AG04449 (cell line): ENCODE data around the gene SWSAP1.
"Not testable (repeated sequence)": the region's sequence is repeated elsewhere in the genome, so short reads cannot be mapped to it uniquely, and the experiment has no call there.

Experiments used
- CTCF ChIA-PET: fragments of 350-600 bp; formaldehyde crosslinking; extraction: SDS; loops from one replicate; lab custom pipeline; 2021; ENCODE audit warnings: antibody characterized with exemption; lab: Yijun Ruan, JAX
- POLR2A ChIA-PET: fragments of 400-600, 350-600 bp; formaldehyde crosslinking; extraction: SDS; loops from one replicate; lab custom pipeline; 2020; ENCODE audit warnings: antibody characterized with exemption, inconsistent platforms; lab: Yijun Ruan, JAX
- DNase-seq: peaks from one replicate; pipeline ENCODE4 v3.0.0-alpha.2; 2010; ENCODE audit warnings: low read depth, low spot score
- H3K4me3 ChIP-seq: 2 replicates; pipeline ENCODE4 v1.5.1; 2011; ENCODE audit warnings: low read depth, mild to moderate bottlenecking, control low read depth, low read length
- TF ChIP-seq, protein P1 (sequence below): IDR thresholded peaks from one replicate; pipeline ENCODE4 v1.5.1; 2011; ENCODE audit warnings: mild to moderate bottlenecking, moderate library complexity, low read length, control low read depth, inconsistent platforms; ENCODE audit not compliant: insufficient read depth; ENCODE audit errors: missing control alignments

SWSAP1 gene

DNA sequence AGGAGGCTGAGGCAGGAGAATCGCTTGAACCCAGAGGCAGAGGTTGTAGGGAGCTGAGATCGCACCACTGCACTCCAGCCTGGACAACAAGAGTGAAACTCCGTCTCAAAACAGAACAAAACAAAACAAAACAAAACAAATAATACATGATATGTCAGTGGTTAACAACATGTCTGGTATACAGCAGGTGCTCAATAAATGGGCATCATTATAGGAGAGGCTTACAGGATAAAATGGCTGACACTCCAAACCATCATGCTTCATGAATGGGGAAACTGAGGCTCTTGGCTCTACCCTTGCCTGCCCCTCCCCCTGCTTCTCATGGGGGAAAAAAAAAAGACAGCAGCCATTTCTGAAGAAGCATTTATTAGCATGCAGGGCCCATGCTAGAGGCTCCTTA is 32.0 kb upstream of the SWSAP1 start:
- ChIA-PET CTCF (no interaction called here), POLR2A (no interaction called here)
- TF ChIP-seq, protein P1, sequence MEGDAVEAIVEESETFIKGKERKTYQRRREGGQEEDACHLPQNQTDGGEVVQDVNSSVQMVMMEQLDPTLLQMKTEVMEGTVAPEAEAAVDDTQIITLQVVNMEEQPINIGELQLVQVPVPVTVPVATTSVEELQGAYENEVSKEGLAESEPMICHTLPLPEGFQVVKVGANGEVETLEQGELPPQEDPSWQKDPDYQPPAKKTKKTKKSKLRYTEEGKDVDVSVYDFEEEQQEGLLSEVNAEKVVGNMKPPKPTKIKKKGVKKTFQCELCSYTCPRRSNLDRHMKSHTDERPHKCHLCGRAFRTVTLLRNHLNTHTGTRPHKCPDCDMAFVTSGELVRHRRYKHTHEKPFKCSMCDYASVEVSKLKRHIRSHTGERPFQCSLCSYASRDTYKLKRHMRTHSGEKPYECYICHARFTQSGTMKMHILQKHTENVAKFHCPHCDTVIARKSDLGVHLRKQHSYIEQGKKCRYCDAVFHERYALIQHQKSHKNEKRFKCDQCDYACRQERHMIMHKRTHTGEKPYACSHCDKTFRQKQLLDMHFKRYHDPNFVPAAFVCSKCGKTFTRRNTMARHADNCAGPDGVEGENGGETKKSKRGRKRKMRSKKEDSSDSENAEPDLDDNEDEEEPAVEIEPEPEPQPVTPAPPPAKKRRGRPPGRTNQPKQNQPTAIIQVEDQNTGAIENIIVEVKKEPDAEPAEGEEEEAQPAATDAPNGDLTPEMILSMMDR = no peak
- H3K4me3 ChIP-seq = no peak overlapping the region
- no peak for DNase-seq

DNA sequence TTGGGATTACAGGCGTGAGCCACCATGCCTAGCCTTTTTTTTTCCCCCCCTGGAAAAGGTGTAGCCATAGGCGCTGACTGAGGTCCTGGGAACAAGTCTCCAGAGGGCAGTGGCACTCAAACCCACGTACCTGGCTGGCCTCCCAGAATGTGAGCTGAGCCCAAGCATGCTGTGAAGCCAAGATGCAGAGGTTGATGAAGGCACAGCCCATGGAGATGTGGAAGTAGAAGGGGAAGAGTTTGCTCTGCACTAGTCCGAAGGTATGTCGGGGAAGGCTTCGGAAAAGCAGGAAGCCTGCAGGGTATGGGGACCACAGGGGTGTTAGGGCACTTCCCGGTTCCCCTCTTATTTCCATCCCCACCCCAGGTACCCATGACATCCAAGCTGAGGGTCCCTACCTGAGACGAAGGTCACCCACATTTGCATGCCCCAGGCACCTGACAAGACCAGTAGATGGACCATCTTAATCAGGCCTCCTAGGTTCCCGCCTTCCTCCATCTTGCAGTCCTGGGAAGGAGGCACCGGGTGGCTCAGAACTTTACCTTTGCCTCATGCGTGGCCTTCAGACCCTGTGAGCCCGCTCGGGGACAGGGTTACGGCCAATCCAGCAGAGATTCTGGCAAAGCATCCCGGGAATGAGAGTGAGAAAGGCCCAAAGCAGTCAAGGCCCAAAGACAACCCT is 29.2 kb upstream of the SWSAP1 start:
- no peak for DNase-seq
- TF ChIP-seq, protein P1 = no peak
- peak overlapping the region; percentile 90 for H3K4me3 ChIP-seq
- ChIA-PET POLR2A (interaction anchor here (1.1 kb wide), 1 partner anchor 29 kb away, joined by 10 read pairs; the partner anchor contains the start of gene SWSAP1), CTCF (interaction anchor here (1.3 to 4.3 kb wide), 5 partner anchors 29 to 137 kb away, joined by 3 to 15 read pairs (median 6); partner anchors contain the start of gene SWSAP1)

DNA sequence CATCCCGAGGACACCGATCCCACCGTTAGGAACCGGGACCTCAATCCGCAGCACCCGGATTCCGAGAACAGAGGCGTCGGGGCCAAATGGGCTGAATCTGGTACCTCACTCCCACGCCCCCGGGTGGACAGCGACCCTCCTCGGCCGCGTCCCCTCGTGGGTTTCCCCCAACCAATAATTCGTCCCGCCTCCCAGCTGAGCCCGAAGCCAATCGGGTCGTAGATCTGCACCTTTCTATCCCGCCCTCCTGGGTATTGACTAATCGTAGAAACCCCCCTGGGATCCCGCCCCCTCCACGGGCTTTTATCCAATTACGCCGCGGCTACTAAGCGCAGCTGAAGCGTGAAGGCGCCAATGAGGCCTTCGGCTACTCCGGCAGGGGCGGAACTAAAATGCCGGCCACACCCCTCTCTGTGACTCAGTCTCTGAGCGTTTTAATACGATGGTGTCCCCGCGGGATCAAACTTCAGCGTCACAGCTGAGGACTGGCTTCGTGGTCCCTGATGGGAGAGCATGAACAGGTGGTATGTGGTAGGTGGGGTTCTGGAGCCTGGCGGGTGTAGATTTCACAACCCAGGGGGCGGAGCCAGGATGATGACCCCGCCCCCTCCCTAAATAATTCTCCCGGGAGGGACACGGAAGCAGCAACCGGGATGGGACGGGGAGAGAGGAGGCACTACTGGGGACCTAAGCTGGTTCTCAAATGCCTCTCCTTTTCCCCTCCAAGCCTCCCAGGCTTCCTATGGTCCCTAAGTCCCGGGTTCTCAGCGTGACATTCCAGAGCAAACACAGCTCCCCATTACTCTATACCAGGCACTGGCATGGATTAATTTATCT is 28.1 kb upstream of the SWSAP1 start, which contains the start of the genes CCDC159 and TMEM205:
CCDC159 (plus strand) TSS at position 416 of the 837 bp plus-strand sequence; CDS start at position 504, 88 bp downstream.
TMEM205 (minus strand) TSS at position 165 of the 837 bp plus-strand sequence. CDS start 649 bp downstream, outside the sequence.
- H3K4me3 ChIP-seq = peak within 1 kb of the TSS; percentile 90
- ChIA-PET POLR2A (interaction anchor here (0.7 to 1.1 kb wide), 4 partner anchors 28 to 89 kb away, joined by 3 to 10 read pairs (median 4); partner anchors contain the start of genes ODAD3, PRKCSH and SWSAP1), CTCF (interaction anchor here (1.4 to 4.3 kb wide), 4 partner anchors 28 to 136 kb away, joined by 4 to 15 read pairs (median 6); partner anchors contain the start of gene SWSAP1)
- DNase-seq = peak; percentile 95
- TF ChIP-seq, protein P1 = peak; percentile 12

DNA sequence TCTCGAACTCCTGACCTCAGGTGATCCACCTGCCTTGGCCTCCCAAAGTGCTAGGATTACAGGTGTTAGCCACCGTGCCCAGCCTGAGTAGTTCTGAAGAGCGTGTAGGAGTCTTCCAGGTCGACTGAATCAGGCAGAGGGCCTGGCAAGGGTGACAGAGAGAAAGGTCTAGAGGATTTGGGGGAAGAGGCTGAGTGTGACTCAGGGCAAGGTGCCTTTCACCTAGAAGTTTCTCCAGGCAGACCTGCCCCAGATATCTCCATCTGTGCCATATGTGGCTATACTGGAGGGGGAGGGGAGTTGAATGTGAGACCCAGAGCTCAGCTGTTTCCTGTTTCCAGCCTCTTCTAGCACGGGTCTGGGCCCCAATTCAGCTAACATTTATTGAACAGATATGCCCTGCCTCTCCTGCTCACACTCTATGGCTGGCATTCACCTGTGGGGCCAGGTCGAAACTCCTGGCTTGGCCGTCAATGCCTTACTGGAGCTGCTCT is 26.9 kb upstream of the SWSAP1 start:
- POLR2A ChIA-PET = no interaction called here

DNA sequence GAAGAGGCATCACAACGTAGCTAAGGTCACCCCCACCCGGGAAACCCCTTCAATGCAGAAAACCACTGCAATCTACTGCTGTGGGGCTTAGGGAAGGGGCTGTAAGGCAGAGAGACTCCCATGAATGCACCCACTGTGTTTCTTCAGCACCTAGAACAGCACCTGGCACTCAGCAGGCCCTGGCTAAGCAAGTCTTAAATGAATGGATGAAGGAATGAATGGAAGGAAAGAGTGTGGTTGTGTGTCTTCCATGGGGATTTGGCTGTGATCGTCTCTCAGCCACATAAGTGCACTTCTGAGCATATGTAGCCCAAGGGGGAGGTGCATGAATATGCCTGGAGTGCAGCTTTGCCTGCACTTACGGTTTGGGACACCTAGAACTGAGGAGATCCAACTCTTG is 25.3 kb upstream of the SWSAP1 start:
- DNase-seq = no peak
- POLR2A ChIA-PET = no interaction called here
- CTCF ChIA-PET = interaction anchor here (1.0 to 1.5 kb wide), 2 partner anchors 32 to 55 kb away, joined by 3 to 6 read pairs; no protein-coding TSS in a partner anchor
- no peak overlapping the region for H3K4me3 ChIP-seq
- TF ChIP-seq, protein P1 = no peak

More for the DNA sequence above, 26.9 kb upstream of the SWSAP1 start:
- no peak for DNase-seq
- CTCF ChIA-PET = interaction anchor here (4.3 kb wide), 1 partner anchor 33 kb away, joined by 15 read pairs; no protein-coding TSS in a partner anchor
- TF ChIP-seq, protein P1 = no peak
- H3K4me3 ChIP-seq = no peak overlapping the region

DNA sequence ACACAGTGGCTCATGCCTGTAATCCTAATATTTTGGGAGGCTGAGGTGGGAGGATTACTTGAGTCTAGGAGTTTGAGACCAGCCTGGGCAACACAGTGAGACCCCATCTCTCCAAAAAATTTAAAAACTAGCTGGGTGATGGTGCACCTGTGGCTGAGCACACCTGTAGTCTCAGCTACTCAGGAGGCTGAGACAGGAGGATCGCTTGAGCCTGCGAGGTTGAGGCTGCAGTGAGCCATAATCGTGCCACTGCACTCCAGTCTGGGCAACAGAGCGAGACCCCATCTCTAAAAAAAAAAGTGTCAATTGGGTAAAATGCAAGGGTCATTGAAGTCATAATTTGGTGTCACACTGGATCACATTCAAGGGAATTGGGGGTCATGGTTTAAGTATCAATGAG is 20.4 kb upstream of the SWSAP1 start:
- CTCF ChIA-PET, POLR2A ChIA-PET, DNase-seq, H3K4me3 ChIP-seq: not testable (repeated sequence)
